Urinary bladder (tissue), 4 donors: ENCODE results near the gene ITPKB. TPM values are rescaled to one million over a fixed set of nuclear protein-coding genes. Genes with fewer than 3 reads are reported as not detected.
"Not testable (repeated sequence)": the region's sequence is repeated elsewhere in the genome, so short reads cannot be mapped to it uniquely, and the experiment has no call there.

ENCODE experiments used
- DNase-seq: peaks from one replicate; pipeline ENCODE4 v3.0.0-alpha.2; 2015; ENCODE audit errors: extremely low spot score
- H3K27ac ChIP-seq: one replicate; pipeline ENCODE4 v1.5.1; 2013; ENCODE audit warnings: low read depth, mild to moderate bottlenecking, moderate library complexity
- H3K36me3 ChIP-seq: one replicate; pipeline ENCODE4 v1.6.1; 2013; ENCODE audit warnings: mild to moderate bottlenecking, moderate library complexity; ENCODE audit not compliant: insufficient read depth
- H3K4me1 ChIP-seq: one replicate; pipeline ENCODE4 v1.6.1; 2013; ENCODE audit warnings: mild to moderate bottlenecking, moderate library complexity; ENCODE audit not compliant: insufficient read depth
- H3K4me3 ChIP-seq: one replicate; pipeline ENCODE4 v1.5.1; 2013; ENCODE audit warnings: low read depth, low read length
- WGBS: extraction: QIAGEN DNeasy Blood & Tissue Kit; methylation state at CpG from one replicate; pipeline ENCODE4 v1.1.7; 2013; 5-methylcytosine and 5-hydroxymethylcytosine counted together
- polyA plus RNA-seq: library from polyadenylated mRNA; stranded (reverse); fragments of 200-250 nt; gene quantifications from one replicate; pipeline ENCODE4 v1.2.3, GENCODE V29; 2013
- total RNA-seq: library from RNA; depleted of rRNA; stranded (reverse); fragments of >200 nt; gene quantifications from one replicate; pipeline ENCODE4 v1.2.3, GENCODE V29; 2014
- donor health status: healthy with polysubstance abuse.
- donor health status: healthy.

ITPKB gene
- total and polyA plus RNA-seq, 2 donors: 21.6 to 62.3 TPM

- Histone ChIP-seq H3K4me3 (no peak overlapping the region), H3K36me3 (no peaks in the 10 kb centered on the region), H3K4me1 (no peaks in the 10 kb centered on the region), H3K27ac (no peak overlapping the region)
- no peak for DNase-seq
- WGBS: 91% methylated on average over 6 of the region's 6 CpGs
These were observed 111.9 kb downstream of the ITPKB start for GRCh38 chr1:226627050-226627755.

GRCh38 chr1:226626577-226626956 is 112.5 kb downstream of the ITPKB start:
- no peaks in the 10 kb centered on the region for H3K36me3 ChIP-seq
- H3K27ac ChIP-seq: no peak overlapping the region
- no peaks in the 10 kb centered on the region for H3K4me1 ChIP-seq
- 4% methylated on average over 11 of the region's 11 CpGs for WGBS
- no peak for DNase-seq
- H3K4me3 ChIP-seq: no peak overlapping the region

- Histone ChIP-seq H3K4me3 (no peak overlapping the region), H3K36me3 (no peaks in the 10 kb centered on the region), H3K4me1 (no peaks in the 10 kb centered on the region), H3K27ac (no peak overlapping the region)
- WGBS: 81% methylated on average over 10 of the region's 10 CpGs
- no peak for DNase-seq
These were observed 113.1 kb downstream of the ITPKB start for GRCh38 chr1:226625832-226626576.

- H3K36me3 ChIP-seq: no peaks in the 10 kb centered on the region
- DNase-seq: no peak
- H3K4me3 ChIP-seq: no peak overlapping the region
- 90% methylated on average over 6 of the region's 6 CpGs for WGBS
- H3K4me1 ChIP-seq: no peaks in the 10 kb centered on the region
- no peak overlapping the region for H3K27ac ChIP-seq
These were observed 113.8 kb downstream of the ITPKB start for GRCh38 chr1:226625326-226625725.

- no peak overlapping the region for H3K27ac ChIP-seq
- H3K4me1 ChIP-seq: no peaks in the 10 kb centered on the region
- H3K4me3 ChIP-seq: no peak overlapping the region
- WGBS: 89% methylated on average over 5 of the region's 5 CpGs
- DNase-seq: no peak
- H3K36me3 ChIP-seq: no peaks in the 10 kb centered on the region
These were observed 114.6 kb downstream of the ITPKB start for GRCh38 chr1:226624526-226624925.

GRCh38 chr1:226622012-226622411 is 117.1 kb downstream of the ITPKB start:
- Histone ChIP-seq H3K27ac (no peak overlapping the region), H3K4me3 (no peak overlapping the region), H3K4me1 (no peaks in the 10 kb centered on the region), H3K36me3 (no peaks in the 10 kb centered on the region)
- DNase-seq: no peak

- Histone ChIP-seq H3K4me1 (no peaks in the 10 kb centered on the region), H3K27ac (no peak overlapping the region), H3K4me3 (no peak overlapping the region), H3K36me3 (no peaks in the 10 kb centered on the region)
- WGBS: 84% methylated on average over 7 of the region's 7 CpGs
- no peak for DNase-seq
These were observed 120.1 kb downstream of the ITPKB start for GRCh38 chr1:226619031-226619430.

GRCh38 chr1:226618380-226618779 is 120.7 kb downstream of the ITPKB start:
- Histone ChIP-seq H3K4me3 (no peak overlapping the region), H3K36me3 (no peaks in the 10 kb centered on the region), H3K27ac (no peak overlapping the region), H3K4me1 (no peaks in the 10 kb centered on the region)
- 66% methylated on average over 5 of the region's 5 CpGs for WGBS
- no peak for DNase-seq

- H3K4me1 ChIP-seq, H3K27ac ChIP-seq, H3K36me3 ChIP-seq, H3K4me3 ChIP-seq, DNase-seq: not testable (repeated sequence)
- 94% methylated on average over 1 of the region's 1 CpG for WGBS
These were observed 121.4 kb downstream of the ITPKB start for GRCh38 chr1:226617719-226618118.

GRCh38 chr1:226617109-226617508 is 122.0 kb downstream of the ITPKB start:
- DNase-seq: no peak
- Histone ChIP-seq H3K4me3 (no peak overlapping the region), H3K36me3 (no peaks in the 10 kb centered on the region), H3K27ac (no peak overlapping the region), H3K4me1 (no peaks in the 10 kb centered on the region)
- 86% methylated on average over 8 of the region's 8 CpGs for WGBS

GRCh38 chr1:226616636-226617035 is 122.4 kb downstream of the ITPKB start:
- H3K4me3 ChIP-seq: no peak overlapping the region
- H3K4me1 ChIP-seq: no peaks in the 10 kb centered on the region
- no peaks in the 10 kb centered on the region for H3K36me3 ChIP-seq
- no peak overlapping the region for H3K27ac ChIP-seq
- no peak for DNase-seq
- 72% methylated on average over 1 of the region's 1 CpG for WGBS

GRCh38 chr1:226615876-226616275 is 123.2 kb downstream of the ITPKB start:
- Histone ChIP-seq H3K27ac (no peak overlapping the region), H3K36me3 (no peaks in the 10 kb centered on the region), H3K4me1 (no peaks in the 10 kb centered on the region), H3K4me3 (no peak overlapping the region)
- WGBS: 74% methylated on average over 9 of the region's 9 CpGs
- no peak for DNase-seq

GRCh38 chr1:226611980-226612379 is 127.1 kb downstream of the ITPKB start:
- not testable (repeated sequence) for H3K27ac ChIP-seq, H3K4me3 ChIP-seq, DNase-seq, H3K4me1 ChIP-seq, H3K36me3 ChIP-seq
- 82% methylated on average over 6 of the region's 6 CpGs for WGBS

GRCh38 chr1:226611301-226611700 is 127.8 kb downstream of the ITPKB start:
- Histone ChIP-seq H3K4me1 (no peaks in the 10 kb centered on the region), H3K27ac (no peak overlapping the region), H3K36me3 (no peaks in the 10 kb centered on the region), H3K4me3 (no peak overlapping the region)
- no peak for DNase-seq
- 68% methylated on average over 8 of the region's 8 CpGs for WGBS
